NB4 (cell line): ENCODE data around the gene RBFOX1.

Source experiments
- CTCF ChIP-seq: IDR thresholded peaks from one replicate; pipeline ENCODE4 v1.5.1; 2012; ENCODE audit warnings: low read depth, low read length
- TF ChIP-seq, protein P1 (sequence below): IDR thresholded peaks from 2 replicates; pipeline ENCODE4 v1.6.1; 2011; ENCODE audit warnings: low read depth, low read length

- TF ChIP-seq CTCF, result no peak
- TF ChIP-seq, protein P1, sequence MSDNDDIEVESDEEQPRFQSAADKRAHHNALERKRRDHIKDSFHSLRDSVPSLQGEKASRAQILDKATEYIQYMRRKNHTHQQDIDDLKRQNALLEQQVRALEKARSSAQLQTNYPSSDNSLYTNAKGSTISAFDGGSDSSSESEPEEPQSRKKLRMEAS, result no peak
Observed at GRCh38 chr16:7437843-7438242, 105.2 kb downstream of the RBFOX1 start.
